Gastrocnemius medialis (tissue), 4 donors: ENCODE data around the gene IGSF6.

Experiments used
- CTCF ChIP-seq, 5 experiments: fragments of 450-650 bp in 3 of 5; fragments of 200-600 bp in 2 of 5; sonication (generic) in 2 of 5; IDR thresholded peaks in 4 of 5; conservative IDR thresholded peaks in 1 of 5; 1 replicate in 4 of 5; 2 replicates in 1 of 5; pipeline ENCODE4 v1.5.1; 2016 to 2019; ENCODE audit warnings: antibody characterized with exemption in 5 of 5, mild to moderate bottlenecking in 3 of 5, moderate library complexity in 3 of 5
- POLR2A ChIP-seq, 2 donors: fragments of 450-650 bp; IDR thresholded peaks; one replicate each; pipeline ENCODE4 v1.6.1; 2017; ENCODE audit warnings: antibody characterized with exemption in 2 of 2, mild to moderate bottlenecking in 2 of 2, moderate library complexity in 2 of 2

- TF ChIP-seq POLR2A (IDR thresholded peaks at IDR 0.05): no peak
- no peak for TF ChIP-seq CTCF (IDR thresholded peaks at IDR 0.05 in 4 of 5, conservative IDR thresholded peaks at IDR 0.05 in 1 of 5)
Measured at GRCh38 chr16:21608639-21609328, 43.6 kb downstream of the IGSF6 start.
